Vagina (tissue), 2 donors: Measurements from ENCODE around the gene PAQR4.

Experiments
- CTCF ChIP-seq, 3 experiments: fragments of 450-650 bp in 2 of 3; fragments of 200-600 bp in 1 of 3; sonication (generic) in 1 of 3; IDR thresholded peaks; one replicate each; pipeline ENCODE4 v1.5.1; 2017 to 2019; ENCODE audit warnings: antibody characterized with exemption in 3 of 3, mild to moderate bottlenecking in 2 of 3, moderate library complexity in 2 of 3
- POLR2A ChIP-seq, 2 donors: fragments of 450-650 bp; IDR thresholded peaks; one replicate each; pipeline ENCODE4 v1.6.1; 2017; ENCODE audit warnings: antibody characterized with exemption in 2 of 2, mild to moderate bottlenecking in 2 of 2, moderate library complexity in 2 of 2
- POLR2AphosphoS5 ChIP-seq, 2 donors: sonication (generic); formaldehyde crosslinking; IDR thresholded peaks; one replicate each; pipeline ENCODE4 v1.9.0; 2017; ENCODE audit warnings: antibody characterized with exemption in 2 of 2, mild to moderate bottlenecking in 2 of 2, low read depth in 1 of 2; ENCODE audit not compliant: insufficient read depth in 1 of 2

- TF ChIP-seq CTCF (IDR thresholded peaks at IDR 0.05): peak; percentile 81 to 92 (median 92)
- no peak for TF ChIP-seq POLR2A (IDR thresholded peaks at IDR 0.05)
- TF ChIP-seq POLR2AphosphoS5 (IDR thresholded peaks at IDR 0.05; ENCODE audit: insufficient read depth in 1 of 2, low read depth in 1 of 2): no peak
These were observed 14.6 kb downstream of the PAQR4 start for GRCh38 chr16:2983706-2984136.
